ENCODE measurements around the gene HAUS5. TPM values are rescaled to one million over a fixed set of nuclear protein-coding genes. Genes with fewer than 3 reads are reported as not detected.

HAUS5 gene
- polyA plus RNA-seq, 1 donor from 2014 or later: 14.4 TPM

DNA sequence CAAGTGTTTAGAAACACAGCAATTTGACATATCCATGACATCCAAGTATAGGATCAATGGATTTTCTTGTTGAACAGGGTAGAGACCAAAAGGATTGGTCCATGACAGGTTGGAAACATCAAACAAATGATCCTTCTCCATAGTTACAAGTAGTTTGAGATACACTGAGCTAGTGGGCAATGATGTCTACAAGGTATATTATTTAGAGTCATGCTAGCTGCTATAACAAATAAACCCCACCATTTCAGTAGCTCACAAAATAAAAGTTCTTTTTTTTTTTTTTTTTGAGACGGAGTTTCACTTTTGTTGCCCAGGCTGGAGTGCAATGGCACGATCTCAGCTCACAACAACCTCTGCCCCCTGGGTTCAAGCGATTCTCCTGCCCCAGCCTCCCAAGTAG, 4.9 kb upstream of the HAUS5 start:
- H3K27ac ChIP-seq (ENCODE audit: low read length): no peak overlapping the region
- no peaks in the 10 kb centered on the region for H3K9me3 ChIP-seq (ENCODE audit: low read length)
- no peak overlapping the region for H3K4me3 ChIP-seq (ENCODE audit: low read length)
- no peak overlapping the region for H3K9ac ChIP-seq (ENCODE audit: low read length)
- H3K4me2 ChIP-seq (ENCODE audit: low read length): no peak overlapping the region
- no peaks in the 10 kb centered on the region for H3K27me3 ChIP-seq (ENCODE audit: insufficient read depth, low read depth, low read length)
- no peaks in the 10 kb centered on the region for H3K9me2 ChIP-seq (ENCODE audit: insufficient read depth, low read length)
- H3K79me2 ChIP-seq (replicated peaks; ENCODE audit: insufficient read depth, low read length): no peaks in the 10 kb centered on the region
- H2AFZ ChIP-seq (ENCODE audit: low read depth, low read length): no peak overlapping the region
- no peaks in the 10 kb centered on the region for H3F3A ChIP-seq (ENCODE audit: insufficient read depth, low read length, poor library complexity, severe bottlenecking)
- H3K36me3 ChIP-seq (ENCODE audit: insufficient read depth, low read length): no peaks in the 10 kb centered on the region
- no peak for TF ChIP-seq POLR2AphosphoS5 (IDR thresholded peaks at IDR 0.05)
- TF ChIP-seq, protein P1, sequence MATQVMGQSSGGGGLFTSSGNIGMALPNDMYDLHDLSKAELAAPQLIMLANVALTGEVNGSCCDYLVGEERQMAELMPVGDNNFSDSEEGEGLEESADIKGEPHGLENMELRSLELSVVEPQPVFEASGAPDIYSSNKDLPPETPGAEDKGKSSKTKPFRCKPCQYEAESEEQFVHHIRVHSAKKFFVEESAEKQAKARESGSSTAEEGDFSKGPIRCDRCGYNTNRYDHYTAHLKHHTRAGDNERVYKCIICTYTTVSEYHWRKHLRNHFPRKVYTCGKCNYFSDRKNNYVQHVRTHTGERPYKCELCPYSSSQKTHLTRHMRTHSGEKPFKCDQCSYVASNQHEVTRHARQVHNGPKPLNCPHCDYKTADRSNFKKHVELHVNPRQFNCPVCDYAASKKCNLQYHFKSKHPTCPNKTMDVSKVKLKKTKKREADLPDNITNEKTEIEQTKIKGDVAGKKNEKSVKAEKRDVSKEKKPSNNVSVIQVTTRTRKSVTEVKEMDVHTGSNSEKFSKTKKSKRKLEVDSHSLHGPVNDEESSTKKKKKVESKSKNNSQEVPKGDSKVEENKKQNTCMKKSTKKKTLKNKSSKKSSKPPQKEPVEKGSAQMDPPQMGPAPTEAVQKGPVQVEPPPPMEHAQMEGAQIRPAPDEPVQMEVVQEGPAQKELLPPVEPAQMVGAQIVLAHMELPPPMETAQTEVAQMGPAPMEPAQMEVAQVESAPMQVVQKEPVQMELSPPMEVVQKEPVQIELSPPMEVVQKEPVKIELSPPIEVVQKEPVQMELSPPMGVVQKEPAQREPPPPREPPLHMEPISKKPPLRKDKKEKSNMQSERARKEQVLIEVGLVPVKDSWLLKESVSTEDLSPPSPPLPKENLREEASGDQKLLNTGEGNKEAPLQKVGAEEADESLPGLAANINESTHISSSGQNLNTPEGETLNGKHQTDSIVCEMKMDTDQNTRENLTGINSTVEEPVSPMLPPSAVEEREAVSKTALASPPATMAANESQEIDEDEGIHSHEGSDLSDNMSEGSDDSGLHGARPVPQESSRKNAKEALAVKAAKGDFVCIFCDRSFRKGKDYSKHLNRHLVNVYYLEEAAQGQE (IDR thresholded peaks at IDR 0.05; ENCODE audit: borderline replicate concordance): no peak
- TF ChIP-seq SMC3 (conservative IDR thresholded peaks at IDR 0.05; ENCODE audit: poor library complexity): no peak
- TF ChIP-seq RAD21 (conservative IDR thresholded peaks at IDR 0.05): no peak
- TF ChIP-seq EP300 (conservative IDR thresholded peaks at IDR 0.05; ENCODE audit: poor library complexity, severe bottlenecking): no peak
- TF ChIP-seq EZH2 (IDR thresholded peaks at IDR 0.05; ENCODE audit: borderline replicate concordance, insufficient read depth, low read length, poor library complexity, severe bottlenecking): no peak
- no peak for TF ChIP-seq MXI1 (conservative IDR thresholded peaks at IDR 0.05; ENCODE audit: poor library complexity, severe bottlenecking)
- TF ChIP-seq TAF1 (IDR thresholded peaks at IDR 0.05; ENCODE audit: low read depth): no peak
- TF ChIP-seq, protein P2, sequence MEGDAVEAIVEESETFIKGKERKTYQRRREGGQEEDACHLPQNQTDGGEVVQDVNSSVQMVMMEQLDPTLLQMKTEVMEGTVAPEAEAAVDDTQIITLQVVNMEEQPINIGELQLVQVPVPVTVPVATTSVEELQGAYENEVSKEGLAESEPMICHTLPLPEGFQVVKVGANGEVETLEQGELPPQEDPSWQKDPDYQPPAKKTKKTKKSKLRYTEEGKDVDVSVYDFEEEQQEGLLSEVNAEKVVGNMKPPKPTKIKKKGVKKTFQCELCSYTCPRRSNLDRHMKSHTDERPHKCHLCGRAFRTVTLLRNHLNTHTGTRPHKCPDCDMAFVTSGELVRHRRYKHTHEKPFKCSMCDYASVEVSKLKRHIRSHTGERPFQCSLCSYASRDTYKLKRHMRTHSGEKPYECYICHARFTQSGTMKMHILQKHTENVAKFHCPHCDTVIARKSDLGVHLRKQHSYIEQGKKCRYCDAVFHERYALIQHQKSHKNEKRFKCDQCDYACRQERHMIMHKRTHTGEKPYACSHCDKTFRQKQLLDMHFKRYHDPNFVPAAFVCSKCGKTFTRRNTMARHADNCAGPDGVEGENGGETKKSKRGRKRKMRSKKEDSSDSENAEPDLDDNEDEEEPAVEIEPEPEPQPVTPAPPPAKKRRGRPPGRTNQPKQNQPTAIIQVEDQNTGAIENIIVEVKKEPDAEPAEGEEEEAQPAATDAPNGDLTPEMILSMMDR (IDR thresholded peaks at IDR 0.05; ENCODE audit: poor library complexity, severe bottlenecking): no peak
- no peaks in the 10 kb centered on the region for H4K20me1 ChIP-seq (ENCODE audit: insufficient read depth)

DNA sequence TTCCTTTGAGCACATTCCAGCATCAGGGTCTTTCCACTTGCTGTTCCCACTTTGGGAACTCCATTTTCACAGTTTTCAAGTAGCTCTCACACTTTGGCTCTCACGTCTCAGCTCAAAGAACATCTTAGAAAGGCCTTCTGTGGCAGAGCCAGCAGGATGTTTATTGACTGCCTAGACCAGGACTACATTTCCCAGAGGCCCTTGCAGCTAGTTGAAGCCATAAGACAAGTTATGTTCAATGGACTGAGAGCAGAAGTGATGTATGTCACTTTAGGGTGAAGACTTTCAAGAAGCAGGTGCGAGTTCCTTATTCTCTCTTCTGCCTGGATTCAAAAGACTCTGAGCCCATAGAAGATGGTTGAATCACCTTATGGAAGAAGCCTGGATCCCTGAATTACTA, 4.3 kb upstream of the HAUS5 start:
- Histone ChIP-seq H2AFZ (ENCODE audit: low read depth, low read length) (no peak overlapping the region), H3K27ac (ENCODE audit: low read length) (no peak overlapping the region), H3K9ac (ENCODE audit: low read length) (no peak overlapping the region), H3K27me3 (ENCODE audit: insufficient read depth, low read depth, low read length) (no peaks in the 10 kb centered on the region), H3F3A (ENCODE audit: insufficient read depth, low read length, poor library complexity, severe bottlenecking) (no peaks in the 10 kb centered on the region), H3K79me2 (replicated peaks; ENCODE audit: insufficient read depth, low read length) (no peaks in the 10 kb centered on the region), H3K4me3 (ENCODE audit: low read length) (no peak overlapping the region), H4K20me1 (ENCODE audit: insufficient read depth) (no peaks in the 10 kb centered on the region), H3K36me3 (ENCODE audit: insufficient read depth, low read length) (no peaks in the 10 kb centered on the region), H3K9me2 (ENCODE audit: insufficient read depth, low read length) (no peaks in the 10 kb centered on the region), H3K4me2 (ENCODE audit: low read length) (no peak overlapping the region), H3K9me3 (ENCODE audit: low read length) (no peaks in the 10 kb centered on the region)
- TF ChIP-seq RAD21 (conservative IDR thresholded peaks at IDR 0.05) (no peak), POLR2AphosphoS5 (IDR thresholded peaks at IDR 0.05) (no peak), SMC3 (conservative IDR thresholded peaks at IDR 0.05; ENCODE audit: poor library complexity) (no peak), EZH2 (IDR thresholded peaks at IDR 0.05; ENCODE audit: borderline replicate concordance, insufficient read depth, low read length, poor library complexity, severe bottlenecking) (no peak), EP300 (conservative IDR thresholded peaks at IDR 0.05; ENCODE audit: poor library complexity, severe bottlenecking) (no peak), TAF1 (IDR thresholded peaks at IDR 0.05; ENCODE audit: low read depth) (no peak), MXI1 (conservative IDR thresholded peaks at IDR 0.05; ENCODE audit: poor library complexity, severe bottlenecking) (no peak)
- TF ChIP-seq, protein P1 (IDR thresholded peaks at IDR 0.05; ENCODE audit: borderline replicate concordance): no peak
- TF ChIP-seq, protein P2 (IDR thresholded peaks at IDR 0.05; ENCODE audit: poor library complexity, severe bottlenecking): no peak
